Left renal pelvis (tissue), 4 donors: ENCODE measurements around the gene CCBE1. TPM values are rescaled to one million over a fixed set of nuclear protein-coding genes. Genes with fewer than 3 reads are reported as not detected.

Experiments
- DNase-seq, 4 donors: peaks; one replicate each; pipeline ENCODE4 v3.0.0-alpha.2; 2013; ENCODE audit warnings: low read depth in 4 of 4, low spot score in 3 of 4
- polyA plus RNA-seq, 4 donors: library from polyadenylated mRNA; unstranded; fragments of 120-200 nt; gene quantifications; one replicate each; pipeline ENCODE4 v1.2.1, GENCODE V29; 2013; ENCODE audit not compliant: insufficient read length in 4 of 4

Gene CCBE1
- polyA plus RNA-seq, 4 donors, result 26.4 to 123 (median 37.4) TPM

DNA sequence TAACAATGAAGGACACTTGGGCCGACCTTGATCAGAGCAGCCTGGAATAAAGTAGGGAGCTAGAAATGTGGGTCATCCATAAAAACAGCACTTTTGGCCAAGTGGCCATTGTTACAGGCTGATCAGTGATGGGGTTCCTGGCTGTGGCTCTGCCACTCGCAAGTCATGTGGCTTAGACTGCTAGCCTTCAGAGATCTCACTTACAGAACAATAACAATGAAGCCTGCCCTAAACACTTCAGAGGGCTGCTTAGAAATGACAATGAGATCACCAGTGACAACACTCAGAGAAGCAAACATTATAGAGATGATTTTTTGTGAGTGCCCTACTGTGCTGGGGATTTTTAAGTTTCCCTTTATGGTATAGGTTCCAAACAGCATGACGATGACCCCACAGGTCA, 230.2 kb downstream of the CCBE1 start:
- DNase-seq, result no peak

DNA sequence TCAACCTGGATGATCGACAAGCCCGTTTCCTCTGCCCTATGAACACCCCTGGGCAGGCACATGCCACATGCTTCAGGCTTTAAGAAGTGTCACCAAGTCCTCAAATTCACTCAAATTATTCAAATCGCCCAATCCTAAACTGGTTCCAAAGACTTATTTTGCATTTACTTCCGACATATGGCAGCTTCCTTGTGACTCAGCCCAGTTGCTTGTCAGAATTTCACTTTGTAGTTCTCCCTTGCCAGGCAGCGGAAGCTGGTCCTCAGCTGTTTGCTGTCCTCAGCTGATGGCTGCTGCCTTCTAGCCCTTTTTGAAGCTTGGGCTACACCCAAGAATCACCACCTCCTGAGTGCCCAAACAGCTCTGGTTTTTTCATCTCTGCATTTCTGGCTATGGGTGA, 232.7 kb downstream of the CCBE1 start:
- DNase-seq, result no peak

DNA sequence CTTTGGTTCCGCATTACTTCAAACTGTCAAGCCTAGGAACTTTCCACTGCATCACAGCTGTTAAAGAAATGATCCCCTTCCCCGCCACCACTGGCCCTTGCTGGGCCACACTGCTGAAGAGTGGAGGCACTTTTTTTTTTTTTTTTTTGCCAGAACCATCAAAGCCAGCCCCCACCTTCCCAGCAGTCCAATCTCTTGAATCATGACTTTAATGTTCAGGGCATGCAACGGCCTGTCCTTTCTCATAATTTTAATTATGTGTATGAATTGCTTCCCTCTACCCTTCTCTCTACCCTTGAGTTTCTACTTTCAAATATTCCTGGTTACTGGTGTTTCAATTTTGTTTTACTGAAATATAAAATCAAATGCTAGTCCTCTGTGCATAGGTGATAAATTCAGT, 236.1 kb downstream of the CCBE1 start:
- no peak for DNase-seq

DNA sequence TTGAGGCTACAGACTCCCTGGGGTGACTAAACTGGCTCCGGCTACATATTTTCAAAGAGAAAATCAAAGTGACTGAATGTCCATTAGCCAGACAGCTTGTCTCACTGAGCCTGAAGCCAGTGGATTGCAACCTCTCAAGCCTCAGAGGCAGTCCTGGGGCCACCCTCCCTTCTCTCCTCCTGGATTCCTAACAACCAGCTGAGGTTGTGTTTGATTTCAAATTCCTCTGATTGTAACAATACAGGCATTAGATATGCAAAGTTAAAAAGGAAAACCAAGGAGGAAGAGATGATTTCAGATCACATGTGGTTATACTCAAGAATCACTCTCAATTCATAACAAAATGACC, 237.2 kb downstream of the CCBE1 start:
- DNase-seq, result no peak

- DNase-seq, result peak in 1 of 4 donors; percentile 20
These were observed 237.7 kb downstream of the CCBE1 start for GRCh38 chr18:59459369-59460071.

DNA sequence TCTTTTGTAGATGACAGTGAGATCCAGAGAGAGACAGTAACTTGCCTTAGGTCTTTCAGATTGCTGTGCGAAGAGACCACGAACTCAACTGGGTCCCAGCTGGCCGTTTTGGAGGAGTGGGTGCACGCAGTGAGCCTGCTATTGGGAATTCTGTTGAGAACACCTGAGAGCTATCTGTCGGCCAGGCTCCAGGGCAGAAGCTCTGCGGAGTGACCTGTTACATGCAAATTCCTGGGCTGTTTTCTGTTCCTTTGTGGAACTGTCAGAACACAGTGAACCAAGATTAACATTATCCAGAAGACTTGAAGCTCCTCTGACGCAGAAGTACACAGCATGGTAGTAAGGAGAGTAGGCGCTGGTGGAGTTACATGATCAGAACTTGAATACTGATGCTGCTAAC, 238.6 kb downstream of the CCBE1 start:
- DNase-seq, result no peak

GRCh38 chr18:59456657-59457056, 240.6 kb downstream of the CCBE1 start:
- no peak for DNase-seq

GRCh38 chr18:59455728-59456276, 241.4 kb downstream of the CCBE1 start:
- DNase-seq, result no peak

GRCh38 chr18:59454909-59455727, 242.1 kb downstream of the CCBE1 start:
- DNase-seq, result no peak

DNA sequence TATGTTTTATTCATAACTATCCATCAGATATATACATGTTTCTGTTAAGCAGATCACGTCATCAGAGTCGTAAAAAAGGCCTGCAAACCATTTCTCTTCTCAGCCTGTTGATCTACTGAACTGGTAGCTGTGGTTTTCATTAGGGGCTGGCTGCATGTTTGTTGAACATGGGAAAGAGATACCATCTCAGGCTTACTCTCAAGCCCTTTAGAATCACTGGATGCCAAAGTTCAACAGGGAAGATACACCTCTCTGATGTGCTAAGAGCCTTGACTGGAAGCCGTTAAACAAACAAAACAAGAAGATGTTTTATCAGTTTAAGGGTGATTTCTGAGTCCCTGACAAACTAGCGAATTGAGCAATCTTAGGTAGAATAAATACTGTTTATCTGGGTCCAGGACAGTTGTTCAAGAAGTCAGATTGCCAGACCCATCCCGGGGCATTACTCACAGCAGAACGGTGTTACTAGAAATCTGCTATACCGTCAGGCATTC, 243.7 kb downstream of the CCBE1 start:
- no peak for DNase-seq

DNA sequence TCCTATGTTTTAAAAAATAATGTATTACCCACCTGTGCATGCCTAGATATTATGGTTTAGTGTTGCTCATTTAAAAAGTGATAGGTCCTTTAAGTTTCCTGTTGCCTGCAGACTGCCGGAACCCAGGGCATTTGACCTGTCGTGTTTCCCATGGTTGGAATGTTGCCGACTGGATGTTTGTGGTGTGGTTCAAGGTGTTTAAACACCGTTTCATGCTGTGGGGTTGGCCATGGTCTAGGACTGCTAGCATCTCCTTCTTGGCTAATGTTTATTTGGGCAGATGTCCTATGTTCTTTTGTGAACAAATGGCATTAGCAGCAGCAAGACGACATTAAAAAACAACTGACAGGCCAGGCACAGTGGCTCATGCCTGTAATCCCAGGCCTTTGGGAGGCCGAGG, 245.3 kb downstream of the CCBE1 start:
- no peak for DNase-seq

DNA sequence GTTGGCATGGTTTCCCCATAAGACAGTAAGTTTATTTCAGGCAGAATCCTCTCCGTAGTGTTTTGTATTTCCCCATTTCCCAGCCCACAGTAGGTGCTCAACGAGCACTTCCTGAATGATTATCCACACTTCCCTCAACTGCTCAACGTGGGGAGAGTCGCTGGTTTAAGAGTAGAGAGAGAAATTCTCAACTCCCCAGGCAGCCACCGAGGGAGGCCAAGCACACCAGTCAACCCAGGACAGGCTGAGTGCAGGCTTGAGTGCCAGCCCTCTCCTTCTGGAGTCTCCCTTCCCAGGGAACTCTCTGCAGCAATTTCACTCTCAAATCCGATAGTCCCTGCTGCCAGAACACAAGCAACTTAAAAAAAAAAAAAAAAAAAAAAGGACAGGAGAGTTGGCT, 246.2 kb downstream of the CCBE1 start:
- no peak for DNase-seq

DNA sequence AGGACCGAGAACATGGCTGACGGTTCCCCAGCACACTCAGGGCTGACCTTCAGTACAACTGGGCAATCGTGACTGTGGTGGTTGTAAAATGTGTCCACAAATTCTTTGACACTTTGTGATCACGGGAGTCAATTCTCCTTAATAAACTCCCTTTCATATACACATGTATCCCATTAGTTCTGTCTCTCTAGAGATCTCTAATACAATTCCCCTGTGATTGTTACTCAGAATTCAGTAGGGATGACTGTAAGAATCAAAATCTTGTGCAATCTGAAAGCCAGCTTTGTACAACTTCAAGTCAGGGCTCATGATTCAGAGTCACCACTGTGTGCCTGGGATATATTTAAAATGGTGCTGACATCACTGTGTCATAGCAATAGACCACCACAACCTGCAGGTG, 248.7 kb downstream of the CCBE1 start:
- DNase-seq, result no peak

DNA sequence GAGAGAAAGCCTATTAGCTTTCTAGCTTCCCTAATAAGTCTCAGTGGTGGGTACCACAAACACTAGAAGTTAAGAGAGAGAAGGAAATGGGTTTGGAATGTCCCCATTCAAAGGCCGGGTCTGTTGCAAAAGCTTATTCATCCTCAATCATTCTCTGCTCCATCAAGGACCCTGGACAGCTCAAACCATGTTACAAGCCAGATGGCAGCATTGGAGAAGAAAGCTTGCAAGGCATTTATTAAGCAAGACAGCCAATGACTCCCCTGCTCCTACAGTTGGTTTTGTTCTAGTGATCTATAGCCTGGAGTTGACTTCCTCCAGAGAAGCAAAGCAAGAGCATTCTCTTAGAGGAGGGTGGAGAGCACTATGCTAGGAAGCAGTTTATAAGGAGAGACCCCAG, 251.2 kb downstream of the CCBE1 start:
- DNase-seq, result no peak

DNA sequence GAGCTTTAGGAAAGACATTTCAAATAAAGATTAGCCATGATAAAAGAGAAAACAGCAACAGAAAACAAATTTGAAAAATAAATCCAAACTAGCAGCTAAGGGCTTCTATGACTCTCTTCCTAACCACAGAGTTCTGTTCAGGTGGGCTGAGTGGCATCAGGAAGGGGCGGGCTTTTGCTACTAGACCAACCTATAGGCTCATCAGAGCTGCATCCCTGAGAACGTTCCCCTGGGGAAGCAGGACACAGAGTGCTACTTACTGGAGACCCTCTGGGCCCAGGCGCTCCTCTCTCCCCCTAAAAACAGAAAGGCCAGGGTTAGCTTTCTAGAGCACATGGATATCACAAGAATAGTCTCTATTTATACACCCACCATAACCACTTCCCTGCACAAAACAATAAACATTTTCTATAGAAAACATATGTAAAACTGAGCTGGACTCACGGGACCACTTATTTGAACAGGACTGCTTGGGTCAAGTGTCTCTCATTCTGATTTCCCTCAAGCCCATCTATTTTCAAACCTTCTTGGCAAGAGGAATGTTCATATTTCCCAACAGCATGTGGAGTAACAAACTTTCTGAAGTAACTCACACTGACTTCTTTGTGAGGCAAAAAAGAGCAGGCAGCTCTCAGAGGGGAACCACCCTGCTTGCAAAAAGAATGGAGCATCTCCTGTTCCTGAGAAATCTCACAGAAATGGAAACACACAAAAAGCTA, 259.2 kb downstream of the CCBE1 start:
- no peak for DNase-seq

GRCh38 chr18:59432803-59433597, 264.2 kb downstream of the CCBE1 start:
- DNase-seq, result no peak

DNA sequence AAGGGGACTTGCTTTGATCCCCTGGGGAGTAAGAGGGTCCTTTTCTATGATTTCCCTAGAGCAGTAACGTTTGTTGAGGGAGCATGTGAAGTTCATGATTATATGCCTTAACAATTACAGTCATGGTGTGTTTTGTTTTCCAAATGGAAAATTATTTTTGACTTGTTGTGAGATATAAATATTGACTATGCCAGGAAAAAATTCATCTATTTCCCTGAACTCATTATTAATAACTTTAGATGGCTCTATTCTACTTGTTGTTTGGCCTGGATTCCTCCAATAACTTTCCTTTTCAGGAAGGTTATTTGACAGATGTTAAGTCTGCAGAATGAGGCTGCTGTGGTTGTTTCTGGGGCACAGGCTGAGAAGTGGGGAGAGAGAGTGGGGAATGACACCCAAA, 266.1 kb downstream of the CCBE1 start:
- no peak for DNase-seq

DNA sequence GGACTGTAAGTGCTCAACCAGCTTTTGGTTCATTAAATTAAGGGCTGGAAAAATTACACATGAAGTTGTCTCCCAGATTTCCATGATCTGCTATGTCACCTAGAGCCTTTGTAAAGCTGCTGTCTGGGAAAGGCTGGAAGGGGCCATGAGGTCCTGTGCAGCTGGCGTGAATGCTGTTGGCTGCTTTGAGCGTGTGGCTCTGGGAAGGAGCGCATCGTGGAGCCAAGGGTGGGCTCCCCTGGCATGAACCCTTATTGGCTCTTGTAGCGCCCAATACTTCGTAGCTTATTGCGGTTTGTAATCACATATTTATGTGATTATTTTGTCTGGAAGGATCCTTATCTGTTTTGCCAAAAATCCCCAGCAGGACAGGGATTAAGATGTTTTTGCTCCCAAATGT, 267.6 kb downstream of the CCBE1 start:
- no peak for DNase-seq

- DNase-seq, result no peak
These were observed 269.2 kb downstream of the CCBE1 start for GRCh38 chr18:59428018-59428417.

DNA sequence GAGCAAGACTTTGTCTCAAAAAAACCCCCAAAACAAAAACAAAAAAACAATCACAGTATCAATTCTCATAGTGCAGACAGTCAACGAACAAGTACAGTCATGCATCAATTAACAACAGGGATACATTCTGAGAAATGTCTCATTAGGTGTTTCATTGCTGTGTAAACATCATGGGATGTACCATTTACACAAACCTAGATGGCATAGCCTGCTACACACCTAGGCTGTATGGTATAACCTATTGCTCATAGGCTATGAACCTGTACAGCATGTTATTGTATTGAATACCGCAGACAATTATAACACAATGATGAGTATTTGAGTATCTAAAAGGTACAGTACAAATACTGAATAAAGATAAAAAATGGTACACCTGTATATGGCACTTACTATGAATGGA, 270.4 kb downstream of the CCBE1 start:
- DNase-seq, result no peak
